GM19193 (cell line): ENCODE data around the gene ESF1.

Source experiments
- POLR2A ChIP-seq: IDR thresholded peaks from 4 replicates; pipeline ENCODE4 v1.6.1; 2011; ENCODE audit not compliant: insufficient read depth, insufficient read length; ENCODE audit errors: extremely low read depth

ESF1 gene

GRCh38 chr20:13800728-13801134 lies 16.0 kb upstream of the ESF1 start:
- TF ChIP-seq POLR2A, result no peak

- no peak for TF ChIP-seq POLR2A
These were observed 15.3 kb upstream of the ESF1 start for GRCh38 chr20:13799974-13800373.

GRCh38 chr20:13799040-13799439 lies 14.3 kb upstream of the ESF1 start:
- no peak for TF ChIP-seq POLR2A

- no peak for TF ChIP-seq POLR2A
These were observed 9.9 kb upstream of the ESF1 start for GRCh38 chr20:13794667-13795066.

GRCh38 chr20:13793001-13793400 lies 8.3 kb upstream of the ESF1 start:
- TF ChIP-seq POLR2A, result no peak

- no peak for TF ChIP-seq POLR2A
These were observed 7.1 kb upstream of the ESF1 start for GRCh38 chr20:13791540-13792459.

GRCh38 chr20:13790708-13791107 lies 6.0 kb upstream of the ESF1 start:
- no peak for TF ChIP-seq POLR2A

GRCh38 chr20:13788167-13788834 lies 3.6 kb upstream of the ESF1 start:
- no peak for TF ChIP-seq POLR2A

GRCh38 chr20:13786143-13786828 lies 1.6 kb upstream of the ESF1 start:
- TF ChIP-seq POLR2A, result no peak

GRCh38 chr20:13784271-13784892 lies 337 bp downstream of the ESF1 start:
- TF ChIP-seq POLR2A, result peak; percentile 87

- TF ChIP-seq POLR2A, result no peak
These were observed 1.2 kb downstream of the ESF1 start for GRCh38 chr20:13783528-13783927.

GRCh38 chr20:13778827-13779226 lies 5.9 kb downstream of the ESF1 start:
- TF ChIP-seq POLR2A, result no peak

- TF ChIP-seq POLR2A, result no peak
These were observed 7.5 kb downstream of the ESF1 start for GRCh38 chr20:13777171-13777601.

GRCh38 chr20:13775867-13776266 lies 8.9 kb downstream of the ESF1 start:
- no peak for TF ChIP-seq POLR2A

- TF ChIP-seq POLR2A, result no peak
These were observed 12.2 kb downstream of the ESF1 start for GRCh38 chr20:13772529-13772928.
